GM12891 (cell line): Measurements from ENCODE around the gene PFKFB2.

Experiments
- POLR2A ChIP-seq: IDR thresholded peaks from 2 replicates; pipeline ENCODE4 v1.6.1; 2011; ENCODE audit warnings: low read depth, low read length, control low read depth
- POLR2AphosphoS5 ChIP-seq: IDR thresholded peaks from 2 replicates; pipeline ENCODE4 v1.6.1; 2011; ENCODE audit warnings: low read depth, low read length, control low read depth

GRCh38 chr1:207049974-207050391 is 3.1 kb upstream of the PFKFB2 start:
- TF ChIP-seq POLR2A (no peak), POLR2AphosphoS5 (no peak)
